Measurements from ENCODE around the gene TCN2.

Gene TCN2

GRCh38 chr22:30646518-30647160 is 39.7 kb downstream of the TCN2 start:
- Histone ChIP-seq H3K27me3 (ENCODE audit: control insufficient read depth, insufficient read depth, low read length) (no peaks in the 10 kb centered on the region), H3K4me1 (ENCODE audit: control insufficient read depth, insufficient read depth, low read length) (peaks cover 1% of the 10 kb centered on the region; the same call in 1 of the 2 replicates), H3K4me3 (ENCODE audit: low read length) (no peak overlapping the region), H3K27ac (ENCODE audit: low read length) (no peak overlapping the region), H3K9me3 (ENCODE audit: control insufficient read depth, insufficient read depth, low read length) (no peaks in the 10 kb centered on the region), H3K36me3 (ENCODE audit: control insufficient read depth, insufficient read depth, low read length) (no peaks in the 10 kb centered on the region)
- no CpG with 5 or more reads among the region's 25 CpGs for WGBS (ENCODE audit: insufficient coverage, insufficient read length)
- no peak for DNase-seq (ENCODE audit: low read depth, low spot score)

DNA sequence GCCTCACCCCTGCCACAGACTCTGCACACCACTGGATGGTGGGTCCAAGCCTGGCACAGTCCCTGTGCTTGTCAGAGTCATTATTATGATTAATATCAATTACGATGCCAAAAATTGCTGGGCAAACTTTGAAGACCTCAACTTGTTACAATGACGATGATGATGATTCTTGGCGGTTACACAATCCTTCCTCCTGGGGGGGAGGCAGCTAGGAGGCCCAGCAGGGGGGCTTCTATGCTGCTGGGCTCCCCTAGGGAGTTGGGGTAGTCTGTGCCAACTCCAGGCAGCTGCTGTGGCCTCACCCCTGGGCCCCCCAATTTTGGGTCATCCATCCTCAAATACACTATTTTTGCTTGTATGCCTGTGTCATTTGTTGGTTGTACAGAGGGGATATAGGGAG is 40.6 kb downstream of the TCN2 start:
- H3K27ac ChIP-seq (ENCODE audit: low read length): no peak overlapping the region
- no peaks in the 10 kb centered on the region for H3K36me3 ChIP-seq (ENCODE audit: control insufficient read depth, insufficient read depth, low read length)
- H3K4me1 ChIP-seq (ENCODE audit: control insufficient read depth, insufficient read depth, low read length): peaks cover 1% of the 10 kb centered on the region; the same call in 1 of the 2 replicates
- H3K27me3 ChIP-seq (ENCODE audit: control insufficient read depth, insufficient read depth, low read length): no peaks in the 10 kb centered on the region
- H3K9me3 ChIP-seq (ENCODE audit: control insufficient read depth, insufficient read depth, low read length): no peaks in the 10 kb centered on the region
- H3K4me3 ChIP-seq (ENCODE audit: low read length): no peak overlapping the region
- DNase-seq (ENCODE audit: low read depth, low spot score): no peak
- no CpG with 5 or more reads among the region's 3 CpGs for WGBS (ENCODE audit: insufficient coverage, insufficient read length)

DNA sequence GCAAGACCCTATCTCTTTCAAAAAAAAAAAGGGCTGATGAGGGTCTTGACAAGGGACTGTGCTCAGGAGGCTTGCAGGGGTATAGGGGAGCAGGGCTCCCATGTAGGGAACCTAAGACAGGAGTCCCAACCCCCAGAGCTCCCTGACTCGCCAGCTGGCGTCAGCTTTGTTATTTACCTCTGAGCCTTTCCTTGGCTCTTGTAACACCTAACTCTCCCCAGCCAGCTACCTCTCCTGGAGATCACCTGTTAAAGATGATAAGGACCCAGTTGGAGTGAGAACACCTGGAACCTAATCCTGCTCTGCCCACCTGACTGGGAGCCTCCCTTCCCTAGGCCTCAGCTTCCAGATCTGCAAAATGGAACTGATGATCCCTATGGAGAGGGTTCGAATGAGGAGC is 41.9 kb downstream of the TCN2 start:
- Histone ChIP-seq H3K4me3 (ENCODE audit: low read length) (no peak overlapping the region), H3K36me3 (ENCODE audit: control insufficient read depth, insufficient read depth, low read length) (no peaks in the 10 kb centered on the region), H3K9me3 (ENCODE audit: control insufficient read depth, insufficient read depth, low read length) (no peaks in the 10 kb centered on the region), H3K27me3 (ENCODE audit: control insufficient read depth, insufficient read depth, low read length) (no peaks in the 10 kb centered on the region), H3K27ac (ENCODE audit: low read length) (no peak overlapping the region), H3K4me1 (ENCODE audit: control insufficient read depth, insufficient read depth, low read length) (0 out of 2 replicates have a peak, but pooled peaks cover 1% of the 10 kb centered on the region)
- DNase-seq (ENCODE audit: low read depth, low spot score): no peak
- no CpG with 5 or more reads among the region's 3 CpGs for WGBS (ENCODE audit: insufficient coverage, insufficient read length)

- no CpG with 5 or more reads among the region's 7 CpGs for WGBS (ENCODE audit: insufficient coverage, insufficient read length)
- no peak overlapping the region for H3K4me3 ChIP-seq (ENCODE audit: low read length)
- H3K27ac ChIP-seq (ENCODE audit: low read length): no peak overlapping the region
- no peaks in the 10 kb centered on the region for H3K9me3 ChIP-seq (ENCODE audit: control insufficient read depth, insufficient read depth, low read length)
- no peaks in the 10 kb centered on the region for H3K36me3 ChIP-seq (ENCODE audit: control insufficient read depth, insufficient read depth, low read length)
- 0 out of 2 replicates have a peak, but pooled peaks cover 1% of the 10 kb centered on the region for H3K4me1 ChIP-seq (ENCODE audit: control insufficient read depth, insufficient read depth, low read length)
- H3K27me3 ChIP-seq (ENCODE audit: control insufficient read depth, insufficient read depth, low read length): no peaks in the 10 kb centered on the region
- no peak for DNase-seq (ENCODE audit: low read depth, low spot score)
Observed at GRCh38 chr22:30649430-30650007, 42.5 kb downstream of the TCN2 start.

DNA sequence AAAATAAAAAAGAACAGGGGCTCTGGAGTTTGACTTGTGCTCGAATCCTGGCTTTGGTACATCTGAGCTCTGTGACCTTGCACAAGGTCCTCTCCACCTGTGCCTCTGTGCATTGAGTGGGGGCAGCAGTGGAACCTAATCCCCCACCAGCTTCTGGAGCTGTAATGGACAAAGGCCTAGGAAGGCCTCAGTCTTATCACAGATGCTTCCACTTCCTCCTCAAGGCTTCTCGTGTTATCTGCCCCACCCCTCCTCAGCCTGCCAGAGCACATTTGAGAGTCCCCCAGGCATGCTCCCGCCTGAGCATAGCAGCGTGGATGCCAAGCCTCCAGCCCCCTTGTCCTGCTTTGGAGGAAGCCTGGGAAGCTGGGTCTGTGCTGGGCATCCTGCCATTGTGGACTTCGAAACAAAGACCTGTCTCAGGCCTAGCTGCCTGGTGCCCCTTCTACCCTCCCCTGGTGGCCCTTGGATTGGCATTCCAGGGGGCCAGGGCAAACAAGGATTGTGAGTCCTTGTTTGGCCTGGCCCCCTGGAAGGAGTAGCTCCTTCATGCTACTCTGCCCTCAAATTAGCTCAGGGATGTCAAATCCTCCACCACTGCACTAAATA is 43.6 kb downstream of the TCN2 start:
- DNase-seq (ENCODE audit: low read depth, low spot score): no peak

DNA sequence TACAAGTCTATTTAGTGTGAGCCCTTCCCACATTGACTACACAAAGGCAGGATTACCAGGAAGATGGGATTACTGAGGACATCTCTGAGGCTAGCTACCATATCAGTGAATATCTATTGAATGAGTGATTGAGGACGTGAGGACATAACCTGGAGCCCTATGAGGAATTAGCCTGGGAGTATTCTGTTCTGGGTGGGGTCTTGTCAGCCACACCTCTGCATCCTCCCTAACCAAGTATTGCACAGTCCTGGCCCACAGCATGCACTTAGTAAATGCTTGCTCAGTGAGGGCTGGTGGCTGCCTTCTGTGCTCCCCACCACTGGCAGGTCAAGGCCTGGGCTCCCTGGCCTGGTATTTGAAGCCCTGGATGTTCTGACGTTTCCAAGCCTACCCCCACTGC is 45.9 kb downstream of the TCN2 start:
- Histone ChIP-seq H3K27me3 (ENCODE audit: control insufficient read depth, insufficient read depth, low read length) (no peaks in the 10 kb centered on the region), H3K36me3 (ENCODE audit: control insufficient read depth, insufficient read depth, low read length) (no peaks in the 10 kb centered on the region), H3K9me3 (ENCODE audit: control insufficient read depth, insufficient read depth, low read length) (no peaks in the 10 kb centered on the region), H3K4me3 (ENCODE audit: low read length) (no peak overlapping the region), H3K4me1 (ENCODE audit: control insufficient read depth, insufficient read depth, low read length) (0 out of 2 replicates have a peak, but pooled peaks cover 1% of the 10 kb centered on the region), H3K27ac (ENCODE audit: low read length) (no peak overlapping the region)
- WGBS (ENCODE audit: insufficient coverage, insufficient read length): no CpG with 5 or more reads among the region's 2 CpGs
- no peak for DNase-seq (ENCODE audit: low read depth, low spot score)

More for the DNA sequence above, 43.6 kb downstream of the TCN2 start:
- no peaks in the 10 kb centered on the region for H3K36me3 ChIP-seq (ENCODE audit: control insufficient read depth, insufficient read depth, low read length)
- H3K9me3 ChIP-seq (ENCODE audit: control insufficient read depth, insufficient read depth, low read length): no peaks in the 10 kb centered on the region
- no peak overlapping the region for H3K4me3 ChIP-seq (ENCODE audit: low read length)
- 0 out of 2 replicates have a peak, but pooled peaks cover 1% of the 10 kb centered on the region for H3K4me1 ChIP-seq (ENCODE audit: control insufficient read depth, insufficient read depth, low read length)
- H3K27me3 ChIP-seq (ENCODE audit: control insufficient read depth, insufficient read depth, low read length): no peaks in the 10 kb centered on the region
- no CpG with 5 or more reads among the region's 5 CpGs for WGBS (ENCODE audit: insufficient coverage, insufficient read length)
- no peak overlapping the region for H3K27ac ChIP-seq (ENCODE audit: low read length)

DNA sequence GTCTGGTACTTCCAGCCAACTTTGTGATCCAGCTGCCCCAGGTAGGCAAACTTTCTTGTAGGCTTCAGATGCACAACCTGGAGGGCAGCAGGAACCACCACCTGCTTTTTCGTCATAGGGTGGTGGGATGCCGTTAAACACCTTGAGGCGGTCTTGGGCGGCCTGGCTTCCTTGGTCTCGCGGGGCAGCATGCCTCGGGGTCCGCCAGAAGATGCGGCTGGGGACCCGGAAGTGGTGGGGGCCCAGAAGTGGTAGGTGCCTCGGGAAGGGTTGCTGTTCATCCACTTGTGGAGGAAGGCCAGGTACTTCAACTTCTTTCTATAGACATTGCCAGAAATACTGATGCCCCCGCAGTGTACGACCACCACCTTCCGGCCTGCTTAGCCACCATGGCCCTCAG is 47.4 kb downstream of the TCN2 start:
- H3K4me3 ChIP-seq (ENCODE audit: low read length): no peak overlapping the region
- H3K4me1 ChIP-seq (ENCODE audit: control insufficient read depth, insufficient read depth, low read length): 0 out of 2 replicates have a peak, but pooled peaks cover 1% of the 10 kb centered on the region
- H3K27me3 ChIP-seq (ENCODE audit: control insufficient read depth, insufficient read depth, low read length): no peaks in the 10 kb centered on the region
- H3K27ac ChIP-seq (ENCODE audit: low read length): no peak overlapping the region
- no peak for DNase-seq (ENCODE audit: low read depth, low spot score)
- no peaks in the 10 kb centered on the region for H3K36me3 ChIP-seq (ENCODE audit: control insufficient read depth, insufficient read depth, low read length)
- no peaks in the 10 kb centered on the region for H3K9me3 ChIP-seq (ENCODE audit: control insufficient read depth, insufficient read depth, low read length)
- WGBS (ENCODE audit: insufficient coverage, insufficient read length): no CpG with 5 or more reads among the region's 14 CpGs

DNA sequence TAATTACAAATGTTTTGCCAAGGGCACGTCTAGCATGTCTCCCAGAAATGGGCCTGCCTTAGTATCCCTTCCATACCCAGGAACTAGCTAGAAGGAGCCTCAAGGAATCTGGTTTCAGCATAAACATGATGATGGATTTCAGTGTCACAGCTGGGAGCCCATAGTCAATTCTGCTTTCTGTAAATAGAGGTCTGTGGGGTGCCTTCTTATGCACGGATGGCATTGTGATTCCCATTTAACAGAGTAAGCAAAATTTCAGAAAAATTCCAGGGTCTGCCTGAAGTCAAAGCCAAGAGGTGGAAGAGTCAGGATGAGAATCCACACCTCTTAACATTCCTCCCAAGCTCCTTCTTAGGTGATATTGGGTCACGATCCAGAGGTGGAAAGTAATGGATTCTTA is 48.6 kb downstream of the TCN2 start:
- H3K4me3 ChIP-seq (ENCODE audit: low read length): no peak overlapping the region
- H3K27ac ChIP-seq (ENCODE audit: low read length): no peak overlapping the region
- H3K36me3 ChIP-seq (ENCODE audit: control insufficient read depth, insufficient read depth, low read length): no peaks in the 10 kb centered on the region
- DNase-seq (ENCODE audit: low read depth, low spot score): no peak
- no peaks in the 10 kb centered on the region for H3K27me3 ChIP-seq (ENCODE audit: control insufficient read depth, insufficient read depth, low read length)
- WGBS (ENCODE audit: insufficient coverage, insufficient read length): no CpG with 5 or more reads among the region's 3 CpGs
- H3K4me1 ChIP-seq (ENCODE audit: control insufficient read depth, insufficient read depth, low read length): no peaks in the 10 kb centered on the region
- no peaks in the 10 kb centered on the region for H3K9me3 ChIP-seq (ENCODE audit: control insufficient read depth, insufficient read depth, low read length)

DNA sequence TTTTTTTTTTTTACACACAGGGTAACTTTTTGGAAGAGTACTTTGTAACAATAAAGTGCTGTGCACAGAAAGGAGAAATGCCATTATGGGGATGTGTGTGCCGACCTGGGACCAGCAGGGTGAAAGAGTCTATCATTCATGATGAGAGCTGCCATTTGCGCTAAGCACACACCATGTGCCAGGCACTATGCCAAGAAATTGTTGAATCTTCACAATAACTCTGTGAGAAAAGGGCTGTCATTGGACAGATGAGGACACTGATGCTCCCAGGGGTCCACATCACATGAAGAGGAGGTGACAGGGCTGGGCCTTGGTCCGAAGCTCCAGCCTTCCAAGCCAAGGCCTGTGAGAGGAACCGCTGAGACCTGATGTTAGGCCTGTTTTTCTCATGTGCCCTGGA is 55.1 kb downstream of the TCN2 start:
- 0 out of 2 replicates have a peak, but pooled peaks cover 2% of the 10 kb centered on the region for H3K36me3 ChIP-seq (ENCODE audit: control insufficient read depth, insufficient read depth, low read length)
- no peak overlapping the region for H3K4me3 ChIP-seq (ENCODE audit: low read length)
- H3K27me3 ChIP-seq (ENCODE audit: control insufficient read depth, insufficient read depth, low read length): no peaks in the 10 kb centered on the region
- no peaks in the 10 kb centered on the region for H3K4me1 ChIP-seq (ENCODE audit: control insufficient read depth, insufficient read depth, low read length)
- no peak overlapping the region for H3K27ac ChIP-seq (ENCODE audit: low read length)
- no CpG with 5 or more reads among the region's 4 CpGs for WGBS (ENCODE audit: insufficient coverage, insufficient read length)
- no peaks in the 10 kb centered on the region for H3K9me3 ChIP-seq (ENCODE audit: control insufficient read depth, insufficient read depth, low read length)
- no peak for DNase-seq (ENCODE audit: low read depth, low spot score)

GRCh38 chr22:30664798-30665197 is 57.8 kb downstream of the TCN2 start:
- 0 out of 2 replicates have a peak, but pooled peaks cover 2% of the 10 kb centered on the region for H3K36me3 ChIP-seq (ENCODE audit: control insufficient read depth, insufficient read depth, low read length)
- no CpG with 5 or more reads among the region's 13 CpGs for WGBS (ENCODE audit: insufficient coverage, insufficient read length)
- H3K27me3 ChIP-seq (ENCODE audit: control insufficient read depth, insufficient read depth, low read length): no peaks in the 10 kb centered on the region; the same call in 1 of the 2 replicates
- no peaks in the 10 kb centered on the region for H3K4me1 ChIP-seq (ENCODE audit: control insufficient read depth, insufficient read depth, low read length)
- H3K27ac ChIP-seq (ENCODE audit: low read length): no peak overlapping the region
- no peak overlapping the region for H3K4me3 ChIP-seq (ENCODE audit: low read length)
- no peaks in the 10 kb centered on the region for H3K9me3 ChIP-seq (ENCODE audit: control insufficient read depth, insufficient read depth, low read length)
- DNase-seq (ENCODE audit: low read depth, low spot score): no peak

Measured in iPS DF 6.9 (cell line).